Subcutaneous preadipocyte (primary cell): ENCODE results near the gene RXRB. TPM values are rescaled to one million over a fixed set of nuclear protein-coding genes. Genes with fewer than 3 reads are reported as not detected.

Experiments used
- small RNA-seq: library from RNA; depleted of rRNA; stranded (forward); fragments of <200 nt; gene quantifications from one replicate; pipeline ENCODE3, GENCODE V24; 2012
- total RNA-seq: library from RNA; depleted of rRNA; stranded (reverse); fragments of >200 nt; gene quantifications from 2 replicates; pipeline ENCODE4 v1.2.3, GENCODE V29; 2012

Gene RXRB
- 17.6 and 20.5 TPM in 2 replicates for total RNA-seq

DNA sequence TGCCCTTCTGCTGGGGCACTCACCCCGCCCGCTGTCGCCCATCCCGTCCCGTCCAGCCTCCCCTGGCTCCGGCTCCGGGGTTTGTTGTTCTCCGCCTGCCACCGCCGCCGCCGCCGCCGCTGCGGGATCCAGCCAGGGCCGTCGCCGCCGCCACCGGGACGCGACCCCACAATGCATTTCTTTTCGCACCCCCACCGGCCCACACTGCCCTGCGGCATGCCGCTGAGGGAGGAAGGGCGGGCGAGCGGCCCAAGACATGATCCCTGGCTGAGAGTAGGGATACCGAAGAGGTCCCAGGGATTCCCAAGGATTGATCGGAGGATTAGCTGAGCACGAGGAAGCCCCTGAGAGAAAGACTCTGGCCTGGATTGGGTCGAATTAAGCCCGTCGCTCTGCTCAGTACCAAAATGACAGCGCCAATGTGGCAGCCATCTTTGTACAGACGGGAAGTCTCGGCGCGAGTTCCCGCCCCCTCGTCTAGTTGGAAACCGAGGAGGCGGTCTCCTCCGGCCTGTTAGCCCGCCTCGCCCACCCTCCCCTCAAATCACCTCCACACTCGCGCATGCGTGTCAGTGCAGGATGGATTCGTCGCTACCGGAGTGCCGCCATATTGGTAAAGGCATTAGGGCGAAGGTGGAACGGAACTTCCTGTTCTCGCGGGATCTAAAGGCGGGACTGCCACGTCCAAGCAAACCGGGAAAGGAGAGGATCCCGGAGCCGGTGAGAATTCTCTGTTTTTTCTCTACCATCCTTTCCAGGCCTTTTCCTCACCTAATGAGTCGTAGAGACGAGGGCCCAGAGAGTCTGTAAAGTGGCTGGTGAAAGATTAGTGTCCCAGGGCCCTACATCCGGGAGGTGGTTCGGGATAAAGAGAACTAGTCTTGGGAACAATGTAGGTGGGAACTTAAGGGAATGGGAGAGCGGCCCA is at the start of gene RXRB, which contains the start of gene SLC39A7:
Gene RXRB (minus strand): TSS at position 447 of the 928 bp plus-strand sequence. CDS start 189 bp downstream, at position 258.
Gene SLC39A7 (plus strand): TSS at position 649 of the 928 bp plus-strand sequence. CDS start 379 bp downstream, outside the sequence.

GRCh38 chr6:33208091-33208967 is 7.9 kb upstream of the RXRB start, which contains the start of gene RING1:
Gene RING1, plus strand, starts transcription at chr6:33208500. Its CDS starts 323 bp downstream, at chr6:33208823.

GRCh38 chr6:33204415-33205190 is 4.1 kb upstream of the RXRB start, which contains the start of gene HSD17B8:
Gene HSD17B8, plus strand, starts transcription at chr6:33204655. Its CDS starts 14 bp downstream, at chr6:33204669.

GRCh38 chr6:33192105-33192646 is 8.3 kb downstream of the RXRB start, which contains the start of gene COL11A2:
Gene COL11A2, minus strand, starts transcription at chr6:33192467. Its CDS starts 227 bp downstream, at chr6:33192240.

Small RNA genes lying within 50 kb of the gene (small RNA-seq; reads per million reads assigned to genes)
- gene MIR219A1 (0.49 reads per million, percentile 29 among the genes with 10 or more reads in this experiment), gene RNY4P10 (0.16 reads per million)

Other genes with a start within 250 kb of the RXRB start
- gene HLA-DMA, start 247.6 kb downstream of the RXRB start, total RNA-seq, result 1.4 and 1.8 TPM in 2 replicates
- 95.2 and 125 TPM in 2 replicates for gene BRD2, start 232.1 kb downstream of the RXRB start, total RNA-seq
- under 0.01 TPM in 1 of 2 replicates, not detected in the other for gene HLA-DOA, start 191.1 kb downstream of the RXRB start, total RNA-seq
- gene HLA-DPA1, start 127.0 kb downstream of the RXRB start, total RNA-seq, result 3.1 and 7.0 TPM in 2 replicates
- gene HLA-DPB1, start 124.7 kb downstream of the RXRB start, total RNA-seq, result 1.8 and 10.2 TPM in 2 replicates
- gene COL11A2, start 8.2 kb downstream of the RXRB start, total RNA-seq, result under 0.01 and 0.20 TPM in 2 replicates
- gene SLC39A7, start 202 bp upstream of the RXRB start, total RNA-seq, result 51.8 and 71.0 TPM in 2 replicates
- 5.3 and 7.0 TPM in 2 replicates for gene HSD17B8, start 4.0 kb upstream of the RXRB start, total RNA-seq
- 21.7 and 24.2 TPM in 2 replicates for gene RING1, start 7.8 kb upstream of the RXRB start, total RNA-seq
- 31.6 and 39.5 TPM in 2 replicates for gene VPS52, start 71.2 kb upstream of the RXRB start, total RNA-seq
- 2,332 and 5,287 TPM in 2 replicates for gene RPS18, start 71.4 kb upstream of the RXRB start, total RNA-seq
- gene B3GALT4, start 76.5 kb upstream of the RXRB start, total RNA-seq, result 1.1 and 2.5 TPM in 2 replicates
- 90.0 and 92.3 TPM in 2 replicates for gene WDR46, start 88.6 kb upstream of the RXRB start, total RNA-seq
- 38.5 and 40.4 TPM in 2 replicates for gene PFDN6, start 88.9 kb upstream of the RXRB start, total RNA-seq
- gene RGL2, start 98.3 kb upstream of the RXRB start, total RNA-seq, result 16.9 and 19.2 TPM in 2 replicates
- gene TAPBP, start 113.4 kb upstream of the RXRB start, total RNA-seq, result 68.8 and 73.9 TPM in 2 replicates
- 8.5 and 11.3 TPM in 2 replicates for gene ZBTB22, start 117.1 kb upstream of the RXRB start, total RNA-seq
- gene DAXX, start 122.3 kb upstream of the RXRB start, total RNA-seq, result 39.7 and 50.6 TPM in 2 replicates
- 33.1 and 58.1 TPM in 2 replicates for gene KIFC1, start 191.2 kb upstream of the RXRB start, total RNA-seq
- gene PHF1, start 210.3 kb upstream of the RXRB start, total RNA-seq, result 8.1 and 14.1 TPM in 2 replicates
- 70.2 and 82.3 TPM in 2 replicates for gene CUTA, start 217.4 kb upstream of the RXRB start, total RNA-seq
- 6.1 and 6.2 TPM in 2 replicates for gene SYNGAP1, start 219.4 kb upstream of the RXRB start, total RNA-seq